ENCODE measurements around the gene DCAKD.
"Not testable (repeated sequence)": the region's sequence is repeated elsewhere in the genome, so short reads cannot be mapped to it uniquely, and the experiment has no call there.

The DCAKD gene

GRCh38 chr17:45063198-45063597 lies 11.8 kb upstream of the DCAKD start:
- DNase-seq (ENCODE audit: low read depth), result no peak

GRCh38 chr17:45061606-45062205 lies 10.3 kb upstream of the DCAKD start:
- no peak for DNase-seq (ENCODE audit: low read depth)

- peak; percentile 87 for DNase-seq (ENCODE audit: low read depth)
Measured at GRCh38 chr17:45060797-45061605, 9.6 kb upstream of the DCAKD start, which contains the start of gene NMT1. Gene NMT1, plus strand, starts transcription at chr17:45061317. Its CDS starts 13 bp downstream, at chr17:45061330.

DNA sequence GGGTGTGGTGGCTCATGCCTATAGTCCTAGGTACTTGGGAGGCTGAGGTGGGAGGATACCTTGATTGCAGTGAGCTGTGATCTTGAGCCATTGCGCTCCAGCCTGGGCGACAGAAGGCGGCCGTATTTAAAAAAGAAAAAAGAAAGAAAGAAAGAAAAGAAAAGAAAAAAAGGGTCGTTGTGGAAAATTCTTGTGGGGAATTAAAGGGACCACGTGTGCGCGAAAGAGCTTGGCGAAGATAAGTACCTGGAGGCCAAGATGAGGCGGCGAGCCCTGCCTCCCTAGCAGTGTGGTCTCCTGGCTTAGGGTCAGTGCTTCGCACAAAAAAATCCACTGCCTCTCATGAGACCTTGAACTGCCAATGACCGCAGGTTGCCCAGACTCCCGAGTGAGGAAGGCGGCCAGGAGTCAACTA lies 9.0 kb upstream of the DCAKD start:
- DNase-seq (ENCODE audit: low read depth), result no peak

DNA sequence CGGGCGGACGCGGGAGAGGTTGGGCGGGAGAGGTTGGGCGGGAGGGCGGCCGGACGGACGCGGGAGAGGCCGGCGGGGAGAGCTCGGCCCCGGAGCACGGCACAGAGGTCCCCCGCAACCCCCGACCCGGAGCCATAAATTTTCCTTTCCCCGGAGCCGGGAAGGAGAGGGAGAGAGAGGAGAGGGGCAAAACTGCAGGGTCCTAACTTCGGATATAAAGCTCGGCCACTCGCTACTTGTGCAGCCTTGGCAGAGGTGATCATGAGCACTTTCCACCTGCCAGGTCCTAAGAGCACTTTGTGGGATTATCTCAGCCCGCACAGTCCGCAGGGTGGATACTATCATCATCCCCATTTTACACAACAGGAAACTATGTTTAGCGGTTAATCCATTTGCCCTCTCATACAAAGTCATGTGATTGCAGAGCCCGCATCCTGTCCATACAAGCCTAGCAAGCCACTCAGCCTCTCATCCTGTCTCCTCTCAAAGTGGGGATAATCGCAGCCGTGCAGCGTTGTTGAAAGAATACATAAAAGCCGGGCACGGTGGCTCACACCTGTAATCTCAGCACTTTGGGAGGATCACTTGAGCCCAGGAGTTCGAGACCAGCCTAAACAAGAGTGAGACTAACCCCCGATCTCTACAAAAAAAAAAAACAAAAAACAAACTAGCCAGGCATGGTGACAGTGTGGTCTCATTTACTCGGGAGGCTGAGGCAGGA lies 780 bp upstream of the DCAKD start:
- DNase-seq (ENCODE audit: low read depth), result no peak

DNA sequence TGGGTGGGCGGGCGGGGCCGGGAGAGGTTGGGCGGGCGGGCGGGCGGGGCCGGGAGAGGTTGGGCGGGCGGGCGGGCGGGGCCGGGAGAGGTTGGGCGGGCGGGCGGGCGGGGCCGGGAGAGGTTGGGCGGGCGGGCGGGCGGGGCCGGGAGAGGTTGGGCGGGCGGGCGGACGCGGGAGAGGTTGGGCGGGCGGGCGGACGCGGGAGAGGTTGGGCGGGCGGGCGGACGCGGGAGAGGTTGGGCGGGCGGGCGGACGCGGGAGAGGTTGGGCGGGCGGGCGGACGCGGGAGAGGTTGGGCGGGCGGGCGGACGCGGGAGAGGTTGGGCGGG lies 254 bp upstream of the DCAKD start:
- DNase-seq (ENCODE audit: low read depth), result not testable (repeated sequence)

GRCh38 chr17:45050481-45051059 lies 862 bp downstream of the DCAKD start:
- DNase-seq (ENCODE audit: low read depth), result no peak

DNA sequence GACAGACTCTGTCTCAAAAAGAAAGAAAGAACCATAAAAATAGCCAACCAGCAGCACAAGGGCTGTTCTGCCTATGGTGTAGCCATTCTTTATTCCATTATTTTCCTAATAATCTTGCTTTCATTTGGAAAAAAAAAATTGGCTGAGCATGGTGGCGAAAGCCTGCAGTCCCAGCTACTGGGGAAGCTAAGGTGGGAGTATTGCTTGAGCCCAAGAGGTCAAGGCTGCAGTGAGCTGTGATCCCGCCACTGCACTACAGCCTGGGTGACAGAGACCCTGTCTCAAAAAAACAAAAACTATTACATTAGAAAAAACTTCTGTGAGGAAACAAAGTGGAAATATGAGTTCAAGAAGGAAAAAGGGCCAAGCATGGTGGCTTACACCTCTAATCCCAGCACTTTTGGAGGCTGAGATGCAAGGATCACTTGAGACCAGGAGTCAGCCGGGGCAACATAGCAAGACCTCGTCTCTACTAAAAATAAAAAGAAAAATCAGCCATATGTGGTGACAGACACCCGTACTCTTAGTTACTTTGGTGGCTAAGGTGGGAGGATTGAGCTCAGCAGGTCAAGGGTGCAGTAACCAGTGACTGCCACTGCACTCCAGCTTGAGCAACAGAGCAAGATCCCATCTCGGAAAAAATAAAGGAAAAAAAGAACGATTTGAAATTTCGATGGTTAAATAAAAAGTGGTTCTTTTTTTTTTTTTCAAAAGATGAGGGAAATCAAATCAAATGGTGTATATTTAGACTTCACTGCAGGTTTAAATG lies 2.5 kb downstream of the DCAKD start:
- DNase-seq (ENCODE audit: low read depth), result no peak

- no peak for DNase-seq (ENCODE audit: low read depth)
Measured at GRCh38 chr17:45046537-45047125, 4.8 kb downstream of the DCAKD start.

- no peak for DNase-seq (ENCODE audit: low read depth)
Measured at GRCh38 chr17:45043813-45044540, 7.5 kb downstream of the DCAKD start.

- DNase-seq (ENCODE audit: low read depth), result no peak
Measured at GRCh38 chr17:45042346-45043120, 8.9 kb downstream of the DCAKD start.

DNA sequence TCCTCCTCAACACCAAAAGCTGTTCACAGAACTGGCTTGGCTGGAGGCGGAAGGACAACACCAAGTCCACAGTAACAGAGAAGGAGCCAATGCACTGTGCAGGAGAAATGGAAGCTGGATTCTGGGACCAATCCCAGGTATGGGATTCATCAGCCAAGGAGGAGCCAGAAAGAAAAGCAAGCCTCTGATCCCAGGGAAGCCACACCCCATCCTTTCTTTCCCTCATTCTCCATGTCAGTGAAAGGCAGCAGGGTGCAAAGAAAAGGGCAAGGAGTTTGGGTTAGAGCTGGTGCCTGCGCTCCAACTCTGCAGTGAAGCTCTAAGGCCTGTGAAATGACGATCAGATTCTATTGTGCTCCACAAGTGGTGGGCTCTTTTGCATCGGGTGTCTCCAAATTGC lies 11.0 kb downstream of the DCAKD start:
- no peak for DNase-seq (ENCODE audit: low read depth)

DNA sequence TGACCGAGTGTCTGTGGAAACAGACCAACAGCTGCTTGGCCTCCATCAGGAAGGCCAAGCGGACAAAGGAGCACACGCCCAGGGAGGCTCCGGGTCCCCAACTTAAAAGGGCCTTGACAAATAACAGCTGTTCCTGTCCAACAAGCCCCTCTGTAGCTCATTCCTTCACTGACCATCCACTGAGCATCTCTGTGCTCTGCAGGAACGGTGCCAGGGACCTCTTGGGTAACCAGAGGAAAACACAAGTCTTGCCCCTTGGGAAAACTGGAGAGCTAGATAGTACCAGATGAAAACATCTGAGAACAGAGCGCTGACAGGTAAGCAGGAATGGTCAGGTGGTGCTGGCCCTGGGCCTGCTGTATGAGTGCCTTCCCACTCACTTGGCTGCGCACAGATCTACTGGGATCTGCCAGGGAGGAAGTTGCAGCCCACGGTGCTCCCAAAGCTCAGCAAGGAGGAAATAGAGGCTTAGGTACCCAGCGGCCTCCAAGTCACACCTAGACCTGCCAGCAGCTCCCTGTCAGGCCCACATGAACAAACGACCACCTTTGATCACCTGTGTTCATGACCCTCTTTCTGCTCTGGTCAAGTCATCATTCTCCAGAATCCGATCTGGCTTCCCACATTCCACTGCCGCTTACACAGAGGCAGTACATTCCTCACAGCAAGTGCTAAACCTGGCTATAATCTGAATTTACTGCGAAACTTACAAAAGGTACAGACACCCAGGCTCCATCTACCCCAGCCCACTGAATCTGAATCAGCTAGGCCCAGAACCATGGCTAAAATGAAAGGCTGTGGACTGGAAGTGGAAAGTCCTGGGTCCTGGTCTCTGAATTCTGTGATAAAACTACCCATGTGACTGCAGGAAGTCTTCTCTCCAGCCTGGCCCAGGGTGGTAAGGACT lies 12.5 kb downstream of the DCAKD start:
- no peak for DNase-seq (ENCODE audit: low read depth)

DNA sequence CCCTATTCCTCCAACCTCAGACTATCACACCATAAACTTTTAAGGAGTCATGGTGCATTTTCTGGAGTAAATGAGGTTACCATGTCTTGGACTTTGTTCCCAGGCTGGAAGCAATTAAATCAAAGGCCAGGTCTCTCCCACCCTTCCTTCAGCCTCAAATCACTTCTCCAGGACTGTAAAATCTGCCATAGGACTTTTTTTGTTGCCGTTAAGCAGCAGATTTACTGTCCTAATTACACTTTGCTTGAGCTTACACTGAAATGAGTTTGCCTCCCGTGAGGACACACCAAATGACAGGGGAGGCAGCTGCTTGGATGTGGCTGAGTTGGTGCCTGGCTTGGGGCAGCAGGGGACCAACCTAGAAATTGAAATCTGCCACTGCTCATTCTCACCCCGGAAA lies 14.7 kb downstream of the DCAKD start:
- DNase-seq (ENCODE audit: low read depth), result no peak

GRCh38 chr17:45035848-45036247 lies 15.6 kb downstream of the DCAKD start:
- no peak for DNase-seq (ENCODE audit: low read depth)

DNA sequence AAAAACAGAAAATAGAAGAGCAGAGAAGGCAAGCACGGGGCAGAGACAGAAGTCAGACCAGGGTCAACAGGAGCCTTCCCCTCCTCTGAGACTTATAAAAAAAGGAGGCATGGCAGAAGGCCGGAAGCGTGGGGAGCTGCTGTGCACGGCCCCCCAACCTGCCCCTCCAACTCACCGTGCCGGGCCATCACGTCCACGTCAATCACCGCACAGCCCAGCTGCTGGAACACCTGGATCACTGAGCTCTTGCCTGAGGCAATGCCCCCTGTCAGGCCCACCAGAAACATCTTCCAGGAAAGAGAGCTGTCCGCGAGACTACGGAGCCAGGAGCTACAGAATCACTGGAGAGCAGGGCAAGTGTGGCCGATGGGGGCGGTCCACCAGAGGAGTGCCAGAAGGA lies 16.8 kb downstream of the DCAKD start:
- no peak for DNase-seq (ENCODE audit: low read depth)

GRCh38 chr17:45032174-45032541 lies 19.3 kb downstream of the DCAKD start:
- DNase-seq (ENCODE audit: low read depth), result no peak

DNA sequence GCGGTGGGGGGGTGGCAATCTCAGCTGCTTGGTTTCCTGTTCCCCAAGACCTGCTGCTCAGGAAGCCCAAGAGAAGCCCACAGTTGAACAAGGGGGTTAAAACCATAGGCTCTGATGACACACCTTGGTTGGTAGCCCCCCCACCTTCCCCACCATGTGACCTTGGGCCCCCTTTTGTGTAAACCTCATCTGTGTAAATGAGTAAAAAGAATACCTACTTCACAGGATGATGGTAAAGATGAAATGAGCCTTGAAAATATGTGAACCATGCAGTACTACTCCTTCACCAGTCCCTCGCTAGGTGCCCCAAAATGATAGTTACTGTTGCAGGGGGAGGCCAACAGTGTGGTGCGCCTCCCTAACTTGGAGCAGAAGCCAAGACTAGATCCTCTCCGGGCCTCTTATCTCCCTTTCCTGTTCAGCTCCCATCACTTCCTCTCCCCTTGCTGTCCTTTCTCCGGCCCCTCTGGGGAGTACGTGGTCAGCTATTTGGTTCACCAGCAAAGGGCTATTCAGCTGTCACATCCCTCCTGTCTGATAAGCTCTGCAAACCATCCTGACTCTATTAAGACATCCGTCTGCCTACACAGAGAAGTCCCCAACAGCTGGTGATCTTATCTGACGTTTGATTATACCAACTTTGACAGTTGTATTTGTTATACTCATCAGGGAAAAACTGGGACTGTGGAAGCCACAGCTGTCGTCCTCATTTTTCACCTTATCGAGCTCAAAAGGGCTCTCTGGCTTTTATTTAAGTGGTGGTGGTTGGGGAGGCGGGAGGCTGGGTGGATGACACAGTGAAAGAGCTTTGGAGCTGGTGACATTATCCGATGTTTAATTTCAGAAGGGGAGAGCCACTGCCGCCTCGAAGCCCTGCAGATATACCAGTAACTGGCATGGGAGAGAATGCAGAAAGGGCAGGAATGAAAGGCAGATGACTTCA lies 19.9 kb downstream of the DCAKD start:
- no peak for DNase-seq (ENCODE audit: low read depth)
